Prostate gland (tissue), 2 donors: ENCODE results near the gene TSTD2.

Experiments
- CTCF ChIP-seq, 4 experiments: fragments of 200-600 bp in 2 of 4; fragments of 450-650 bp in 2 of 4; sonication (generic) in 2 of 4; IDR thresholded peaks; 1 replicate in 3 of 4; 2 replicates in 1 of 4; pipeline ENCODE4 v1.5.1; 2016 to 2019; ENCODE audit warnings: antibody characterized with exemption in 4 of 4, mild to moderate bottlenecking in 2 of 4, moderate library complexity in 2 of 4
- POLR2AphosphoS5 ChIP-seq: sonication (generic); formaldehyde crosslinking; IDR thresholded peaks from one replicate; pipeline ENCODE4 v1.6.1; 2017; ENCODE audit warnings: antibody characterized with exemption

DNA sequence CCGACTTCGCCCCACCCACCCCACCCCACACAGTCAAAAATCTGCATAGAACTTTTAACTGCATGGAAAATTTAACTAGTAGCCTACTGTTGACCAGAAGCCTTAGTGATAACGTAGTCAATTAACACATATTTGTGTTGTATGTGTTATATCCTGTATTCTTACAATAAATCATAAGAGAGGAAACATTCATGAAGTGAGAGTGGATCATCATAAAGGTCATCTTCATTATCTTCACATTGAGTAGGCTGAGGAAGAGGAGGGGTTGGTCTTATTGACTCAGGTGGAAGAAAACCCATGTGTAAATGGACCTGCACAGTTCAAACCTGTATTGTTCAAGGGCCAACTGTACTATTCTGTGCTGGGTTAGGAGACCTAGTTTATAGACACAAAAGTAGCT is 32.6 kb upstream of the TSTD2 start:
- TF ChIP-seq CTCF (IDR thresholded peaks at IDR 0.05), result no peak
- TF ChIP-seq POLR2AphosphoS5, result no peak
